Measurements from ENCODE around the gene MRPL23. TPM values are rescaled to one million over a fixed set of nuclear protein-coding genes. Genes with fewer than 3 reads are reported as not detected.

Gene MRPL23
- total RNA-seq, result 80.2 and 128 TPM in 2 replicates

DNA sequence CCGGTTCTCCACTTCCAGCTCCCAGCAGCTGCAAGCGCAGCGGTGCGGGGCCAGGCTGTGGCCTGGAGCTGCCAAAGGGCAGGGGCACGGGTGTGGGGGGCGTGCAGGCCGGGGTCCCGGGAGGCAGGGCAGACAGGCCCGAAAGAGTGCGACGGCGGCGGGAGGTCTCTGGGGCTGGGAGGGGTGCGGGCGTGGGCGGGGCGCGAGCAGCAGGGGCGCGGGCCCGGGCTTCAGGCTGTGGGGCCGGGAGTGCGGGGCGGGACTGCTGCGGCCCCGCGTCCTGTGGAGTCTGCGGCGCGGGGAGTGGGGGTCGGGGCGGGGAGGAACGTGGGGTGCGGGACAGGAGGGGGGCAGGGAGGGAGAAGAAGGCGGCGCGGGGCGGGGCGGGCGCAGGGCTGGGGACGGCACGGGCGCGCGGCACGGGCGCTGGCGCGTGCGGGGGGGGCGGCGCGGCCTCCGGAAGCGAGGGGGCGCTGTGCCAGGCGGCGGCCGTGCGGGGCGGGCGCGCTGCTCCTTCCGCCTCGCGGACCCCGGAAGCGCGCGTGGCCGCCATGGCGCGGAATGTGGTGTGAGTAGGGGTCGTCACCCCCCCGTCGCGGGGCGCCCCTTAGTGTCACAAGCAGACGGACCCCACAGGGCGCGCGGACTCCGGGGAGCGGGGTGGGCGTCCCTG is at the start of gene MRPL23:
TSS of gene MRPL23 (plus strand) at position 521 of the 673 bp plus-strand sequence. CDS start at position 552, 31 bp downstream.

GRCh38 chr11:1919391-1920127 is 27.6 kb upstream of the MRPL23 start, which contains the start of gene TNNT3:
Gene TNNT3, plus strand, starts transcription at chr11:1919703. Its CDS starts 3,172 bp downstream, at chr11:1922875.

GRCh38 chr11:1997755-1998154 is 50.6 kb downstream of the MRPL23 start, which contains the start of gene H19:
Gene H19, minus strand, starts transcription at chr11:1997842.

Small RNA genes within 50 kb of the gene (small RNA-seq; reads per million reads assigned to genes)
- gene RF01972, result not detected
- gene RF01973, result not detected

Other genes starting within 250 kb of the MRPL23 start
- gene IFITM10, start 196.7 kb upstream of the MRPL23 start, total RNA-seq, result 0.65 and 1.2 TPM in 2 replicates
- gene CTSD, start 183.4 kb upstream of the MRPL23 start, total RNA-seq, result 143 and 148 TPM in 2 replicates
- gene SYT8, start 112.3 kb upstream of the MRPL23 start, total RNA-seq, result 0.12 and 1.1 TPM in 2 replicates
- gene TNNI2, start 108.4 kb upstream of the MRPL23 start, total RNA-seq, result not detected in 2 replicates
- gene LSP1, start 94.2 kb upstream of the MRPL23 start, total RNA-seq, result 0.24 and 0.65 TPM in 2 replicates
- not detected in 2 replicates for gene PRR33, start 55.4 kb upstream of the MRPL23 start, total RNA-seq
- not detected in 2 replicates for gene TNNT3, start 27.6 kb upstream of the MRPL23 start, total RNA-seq
- 0.49 and 0.73 TPM in 2 replicates for gene H19, start 50.5 kb downstream of the MRPL23 start, total RNA-seq
- gene IGF2, start 192.1 kb downstream of the MRPL23 start, total RNA-seq, result 0.85 and 1.9 TPM in 2 replicates
- gene INS, start 213.9 kb downstream of the MRPL23 start, total RNA-seq, result not detected in 2 replicates
- gene TH, start 224.5 kb downstream of the MRPL23 start, total RNA-seq, result 1.2 and 4.9 TPM in 2 replicates

All from hair follicle dermal papilla cell (primary cell).